Choroid plexus epithelial cell (primary cell): ENCODE measurements around the gene CCDC73.

Experiments used
- DNase-seq: peaks from one replicate; pipeline ENCODE4 v3.0.0-alpha.2; 2010; ENCODE audit warnings: low read depth
- H3K4me3 ChIP-seq: 2 replicates; pipeline ENCODE4 v1.5.1; 2011; ENCODE audit warnings: low read depth, mild to moderate bottlenecking, control low read depth, low read length, moderate library complexity
- TF ChIP-seq, protein P1 (sequence below): conservative IDR thresholded peaks from 2 replicates; pipeline ENCODE4 v1.5.1; 2011; ENCODE audit warnings: low read depth, mild to moderate bottlenecking, control low read depth, inconsistent platforms, low read length, moderate library complexity

CCDC73 gene

DNA sequence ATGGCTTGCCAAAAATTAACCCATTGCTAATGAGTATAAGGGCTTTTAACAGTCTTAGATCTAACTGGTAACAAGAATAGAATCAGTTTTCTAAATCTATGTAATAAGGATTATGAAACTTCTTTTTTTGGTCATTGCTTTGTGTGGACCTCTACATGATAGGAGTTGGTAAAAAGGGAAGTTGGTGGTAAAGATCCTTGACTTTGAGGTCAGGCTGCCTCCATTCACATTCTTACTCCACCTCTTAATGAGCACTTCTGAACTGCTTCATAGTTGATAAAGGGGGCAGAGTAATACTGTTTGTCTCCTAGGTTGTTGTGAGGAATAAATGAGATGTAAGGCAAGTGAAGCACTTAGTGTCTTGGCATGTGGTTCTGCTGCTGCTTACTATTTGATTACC, 200.2 kb downstream of the CCDC73 start:
- no peak for DNase-seq
- TF ChIP-seq, protein P1, sequence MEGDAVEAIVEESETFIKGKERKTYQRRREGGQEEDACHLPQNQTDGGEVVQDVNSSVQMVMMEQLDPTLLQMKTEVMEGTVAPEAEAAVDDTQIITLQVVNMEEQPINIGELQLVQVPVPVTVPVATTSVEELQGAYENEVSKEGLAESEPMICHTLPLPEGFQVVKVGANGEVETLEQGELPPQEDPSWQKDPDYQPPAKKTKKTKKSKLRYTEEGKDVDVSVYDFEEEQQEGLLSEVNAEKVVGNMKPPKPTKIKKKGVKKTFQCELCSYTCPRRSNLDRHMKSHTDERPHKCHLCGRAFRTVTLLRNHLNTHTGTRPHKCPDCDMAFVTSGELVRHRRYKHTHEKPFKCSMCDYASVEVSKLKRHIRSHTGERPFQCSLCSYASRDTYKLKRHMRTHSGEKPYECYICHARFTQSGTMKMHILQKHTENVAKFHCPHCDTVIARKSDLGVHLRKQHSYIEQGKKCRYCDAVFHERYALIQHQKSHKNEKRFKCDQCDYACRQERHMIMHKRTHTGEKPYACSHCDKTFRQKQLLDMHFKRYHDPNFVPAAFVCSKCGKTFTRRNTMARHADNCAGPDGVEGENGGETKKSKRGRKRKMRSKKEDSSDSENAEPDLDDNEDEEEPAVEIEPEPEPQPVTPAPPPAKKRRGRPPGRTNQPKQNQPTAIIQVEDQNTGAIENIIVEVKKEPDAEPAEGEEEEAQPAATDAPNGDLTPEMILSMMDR = no peak
- no peak overlapping the region for H3K4me3 ChIP-seq

DNA sequence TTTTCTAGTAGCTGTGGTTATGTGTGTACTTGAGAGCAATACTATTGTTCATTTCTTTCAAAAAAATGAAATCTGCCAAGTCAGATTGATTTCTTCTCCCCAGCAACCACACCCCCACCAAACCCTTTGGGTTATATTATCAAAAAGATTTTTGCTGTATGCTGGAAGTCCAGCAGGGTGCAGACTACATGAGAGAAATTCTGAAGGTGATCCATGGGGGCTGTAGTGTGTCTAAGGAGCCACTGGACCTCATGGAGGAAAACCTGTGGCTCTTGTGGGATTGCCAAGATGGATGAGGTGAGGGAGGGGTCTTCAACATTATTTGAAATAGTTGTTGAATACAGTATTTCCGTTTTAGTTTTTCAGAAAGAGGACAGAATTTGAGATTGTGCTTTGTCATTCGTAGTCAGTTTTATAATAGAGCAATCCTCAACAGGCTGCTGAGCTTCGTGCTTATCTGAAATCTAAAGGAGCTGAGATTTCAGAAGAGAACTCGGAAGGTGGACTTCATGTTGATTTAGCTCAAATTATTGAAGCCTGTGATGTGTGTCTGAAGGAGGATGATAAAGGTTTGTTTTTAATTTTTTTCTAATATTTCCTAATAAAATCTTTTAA, 207.8 kb downstream of the CCDC73 start:
- H3K4me3 ChIP-seq = no peak overlapping the region
- DNase-seq = peak; percentile 55
- TF ChIP-seq, protein P1 = peak; percentile 65

DNA sequence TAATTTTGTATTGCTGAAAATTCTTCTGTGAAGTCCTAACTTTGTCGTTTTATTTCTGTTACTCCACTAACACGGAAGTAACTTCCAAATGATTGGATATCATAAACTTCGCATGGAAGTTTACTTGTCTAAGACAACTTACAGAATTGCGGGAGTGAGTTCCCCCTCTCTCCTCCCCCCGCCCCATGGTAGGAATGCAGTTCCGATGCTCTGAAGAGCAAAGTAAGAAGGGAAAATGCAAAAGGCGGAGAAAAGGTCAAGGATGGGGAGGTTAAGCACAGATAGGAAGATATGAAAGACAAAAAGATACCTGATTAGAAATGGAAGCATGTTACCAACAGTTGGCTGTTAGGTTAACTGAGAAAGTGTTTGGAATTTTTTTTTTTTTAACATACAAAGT, 209.5 kb downstream of the CCDC73 start:
- H3K4me3 ChIP-seq = peak overlapping the region; percentile 90
- TF ChIP-seq, protein P1 = no peak
- DNase-seq = no peak

DNA sequence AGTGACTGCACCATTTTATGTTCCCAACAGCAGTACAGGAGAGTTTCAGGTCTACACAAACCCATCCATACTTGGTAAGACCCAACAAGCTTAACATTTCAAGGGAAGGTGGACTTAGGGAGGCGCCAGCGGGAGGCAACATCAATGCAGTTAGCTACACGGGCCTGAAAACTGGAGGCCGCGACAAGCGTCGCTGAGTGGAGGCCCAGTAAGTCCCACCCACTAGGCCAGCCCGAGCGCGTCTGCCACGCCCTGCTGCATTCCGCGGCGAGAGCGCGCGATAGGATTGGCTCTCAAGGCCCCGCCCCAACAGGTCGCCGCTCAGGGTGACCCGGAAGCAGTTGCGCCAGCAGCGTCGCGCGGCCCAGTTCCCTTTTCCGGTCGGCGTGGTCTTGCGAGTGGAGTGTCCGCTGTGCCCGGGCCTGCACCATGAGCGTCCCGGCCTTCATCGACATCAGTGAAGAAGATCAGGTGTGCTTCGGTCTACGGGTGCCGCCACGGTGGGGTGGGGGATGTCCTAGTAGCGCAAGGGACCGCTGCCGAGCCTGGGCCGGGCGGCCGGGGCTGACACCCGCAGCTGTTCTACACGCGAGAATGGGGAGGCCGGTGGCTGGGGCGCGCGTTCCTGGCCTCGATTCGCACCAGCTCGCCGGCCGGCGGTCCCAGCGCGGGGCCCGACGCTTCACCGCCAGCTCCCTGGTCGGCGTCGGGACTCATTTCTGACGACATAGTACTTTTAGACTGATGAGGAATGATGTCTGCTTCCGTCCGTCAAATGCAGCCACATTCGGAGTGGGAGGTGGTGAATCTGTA, 210.8 kb downstream of the CCDC73 start, which contains the start of gene EIF3M:
EIF3M (plus strand) TSS at position 373 of the 813 bp plus-strand sequence; CDS start at position 430, 57 bp downstream.
- peak; percentile 98 for DNase-seq
- H3K4me3 ChIP-seq = peak within 1 kb of the TSS; percentile 90
- TF ChIP-seq, protein P1 = no peak

DNA sequence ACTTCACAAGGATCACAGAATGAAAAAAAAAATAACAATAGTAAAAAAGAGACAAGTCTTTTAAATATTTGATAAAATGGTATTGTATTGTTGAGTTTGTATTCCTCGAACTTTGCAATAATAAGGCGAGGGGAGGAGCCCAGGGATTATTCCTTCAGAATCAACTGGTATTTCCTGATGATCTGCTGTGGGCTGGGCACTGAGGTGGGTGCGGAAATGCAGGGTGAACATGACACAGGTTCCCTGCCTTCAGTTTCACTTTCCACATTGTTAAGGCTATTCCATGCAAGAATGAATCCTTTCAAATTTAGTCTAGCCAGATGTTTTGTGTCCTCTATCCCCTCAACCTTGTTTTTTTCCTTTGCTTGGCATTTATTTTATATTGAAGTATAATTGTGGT, 212.9 kb downstream of the CCDC73 start:
- TF ChIP-seq, protein P1 = no peak
- peak; percentile 35 for DNase-seq
- no peak overlapping the region for H3K4me3 ChIP-seq

DNA sequence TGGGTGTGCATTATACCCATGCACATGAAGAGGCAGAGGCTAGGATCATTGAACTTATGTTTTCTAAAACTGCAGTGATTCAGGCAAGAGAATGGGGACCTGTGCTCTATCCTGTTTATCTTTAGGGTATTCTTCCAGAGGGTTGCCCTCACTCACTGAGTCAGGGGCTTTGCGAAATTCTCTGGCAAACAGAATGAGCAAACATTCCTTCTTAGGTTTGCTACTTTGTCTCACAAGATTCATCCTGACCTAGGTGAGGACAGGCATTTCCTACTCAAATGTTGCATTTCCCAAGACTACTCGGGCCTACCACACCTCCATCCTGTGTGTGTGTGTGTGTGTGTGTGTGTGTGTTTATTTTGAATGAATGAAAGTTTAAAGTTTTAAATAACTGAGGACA, 213.5 kb downstream of the CCDC73 start:
- TF ChIP-seq, protein P1 = no peak
- peak; percentile 95 for DNase-seq
- H3K4me3 ChIP-seq = no peak overlapping the region
